Fibroblast of skin of right biceps (primary cell): ENCODE results near the gene TUT4.

Source experiments
- DNase-seq: peaks from one replicate; pipeline ENCODE4 v3.0.0-alpha.2; 2013

Gene TUT4

DNA sequence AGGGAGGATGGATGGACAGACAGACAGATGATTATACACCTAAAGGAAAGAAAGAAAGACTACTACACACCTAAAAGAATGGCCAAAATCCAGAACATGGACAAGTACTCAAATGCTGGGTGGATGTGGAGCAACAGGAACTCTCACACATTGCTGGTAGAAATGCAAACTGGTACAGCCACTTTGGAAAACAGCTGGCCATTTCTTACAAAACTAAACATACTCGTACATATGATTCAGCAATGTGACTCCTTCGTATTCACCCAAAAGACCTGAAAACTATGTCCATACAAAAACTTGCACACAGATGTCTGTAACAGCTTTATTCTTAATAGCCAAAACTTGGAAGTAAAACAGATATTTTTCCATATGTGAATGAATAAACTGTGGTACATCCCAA lies 97.2 kb downstream of the TUT4 start:
- DNase-seq = no peak

DNA sequence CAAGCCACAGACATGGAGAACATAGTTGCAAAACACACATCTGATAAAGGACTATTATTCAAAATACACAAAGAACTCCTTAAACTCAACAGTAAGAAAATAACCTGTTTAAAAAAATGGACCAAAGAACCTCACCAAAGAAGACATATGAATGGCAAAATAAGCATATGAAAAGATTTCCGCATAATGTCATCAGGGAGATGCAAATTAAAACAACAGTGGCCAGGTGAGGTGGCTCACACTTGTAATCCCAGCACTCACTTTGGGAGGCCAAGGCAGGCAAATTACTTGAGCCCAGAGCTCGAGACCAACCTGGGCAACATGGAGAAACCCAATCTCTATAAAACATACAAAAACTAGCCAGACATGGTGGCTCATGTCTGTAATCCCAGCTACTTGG lies 98.1 kb downstream of the TUT4 start:
- no peak for DNase-seq

DNA sequence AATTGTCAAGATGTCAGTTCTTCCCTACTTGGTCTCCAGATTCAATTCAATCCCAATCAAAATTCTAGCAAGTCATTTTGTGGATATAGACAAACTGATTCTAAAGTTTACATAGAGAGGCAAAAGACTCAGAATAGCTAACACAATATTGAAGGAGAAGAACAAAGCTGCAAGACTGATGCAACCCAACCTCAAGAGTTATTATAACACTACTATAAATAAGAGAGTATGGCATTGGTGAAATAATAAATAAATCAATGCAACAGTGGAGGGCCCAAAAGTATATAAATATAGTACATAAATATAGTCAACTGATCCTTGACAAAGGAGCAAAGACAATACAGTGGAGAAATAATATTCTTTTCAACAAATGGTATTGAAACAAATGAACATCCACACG lies 98.8 kb downstream of the TUT4 start:
- no peak for DNase-seq

DNA sequence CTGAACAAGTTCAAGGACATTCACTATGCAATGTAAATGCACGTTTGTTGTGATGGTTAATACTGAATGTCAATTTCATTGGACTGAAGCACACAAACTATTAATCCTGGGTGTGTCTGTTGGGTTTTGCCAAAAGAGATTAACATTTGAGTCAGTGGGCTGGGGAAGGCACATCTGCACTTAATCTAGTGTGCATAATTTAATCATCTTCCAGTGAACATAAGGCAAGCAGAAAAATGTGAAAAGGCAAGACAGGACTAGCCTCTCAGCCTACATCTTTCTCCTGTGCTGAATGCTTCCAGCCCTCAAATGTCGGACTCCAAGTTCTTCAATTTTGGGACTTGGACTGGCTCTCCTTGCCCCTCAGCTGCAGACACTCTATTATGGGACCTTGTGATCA lies 108.4 kb downstream of the TUT4 start:
- no peak for DNase-seq

DNA sequence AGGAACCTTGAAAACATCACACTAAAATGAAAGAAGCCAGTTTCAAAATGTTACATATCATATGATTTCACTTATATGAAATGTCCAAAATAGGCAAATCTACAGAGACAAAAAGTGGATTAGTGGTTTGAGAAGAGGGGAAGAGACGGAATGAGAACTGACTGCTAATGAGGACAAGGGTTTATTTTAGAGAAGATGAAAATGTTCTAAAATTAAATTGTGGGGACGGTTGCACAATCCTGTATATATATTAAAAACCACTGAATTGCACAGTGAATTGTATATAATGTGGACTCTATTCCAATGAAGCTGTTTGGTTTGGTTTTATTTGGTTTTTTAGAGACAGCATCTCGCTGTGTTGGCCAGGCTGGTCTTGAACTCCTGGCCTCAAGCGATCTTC lies 112.9 kb downstream of the TUT4 start:
- DNase-seq = no peak

DNA sequence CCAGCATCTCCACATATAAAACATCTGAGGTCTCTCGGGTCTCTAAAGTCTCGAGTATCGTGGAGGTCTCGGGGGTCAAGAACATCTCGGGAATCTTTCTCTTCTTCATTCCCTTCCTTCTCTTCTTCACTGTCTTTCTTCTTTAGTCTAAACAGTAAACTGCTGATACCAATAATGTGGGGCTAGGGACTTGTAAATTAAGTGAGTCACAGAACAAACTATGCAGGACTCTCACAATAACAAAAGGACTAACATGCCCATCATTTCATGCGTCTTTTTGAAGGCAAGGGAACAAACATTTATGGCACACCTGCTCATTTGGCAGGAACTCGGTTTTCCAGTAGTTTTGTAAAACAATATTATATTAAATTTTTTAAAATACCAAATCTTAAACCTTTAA lies 116.1 kb downstream of the TUT4 start:
- DNase-seq = no peak

DNA sequence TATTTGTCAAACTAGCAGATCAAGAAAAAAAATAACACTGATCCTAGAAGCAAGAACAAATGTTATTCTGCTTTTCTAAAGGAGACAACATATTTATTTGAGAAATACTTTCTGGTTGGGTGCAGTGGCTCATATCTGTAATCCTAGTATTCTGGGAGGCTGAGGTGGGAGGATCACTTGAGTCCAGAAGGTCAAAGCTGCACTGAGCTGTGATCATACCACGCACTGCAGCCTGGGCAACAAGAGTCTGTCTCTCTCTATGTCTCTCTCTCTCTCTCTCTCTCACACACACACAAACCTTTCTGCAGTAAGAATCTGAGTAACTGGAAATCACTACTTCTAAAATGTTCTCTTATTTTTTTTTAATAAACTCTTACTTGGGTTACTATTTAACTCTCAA lies 117.2 kb downstream of the TUT4 start:
- DNase-seq = no peak

DNA sequence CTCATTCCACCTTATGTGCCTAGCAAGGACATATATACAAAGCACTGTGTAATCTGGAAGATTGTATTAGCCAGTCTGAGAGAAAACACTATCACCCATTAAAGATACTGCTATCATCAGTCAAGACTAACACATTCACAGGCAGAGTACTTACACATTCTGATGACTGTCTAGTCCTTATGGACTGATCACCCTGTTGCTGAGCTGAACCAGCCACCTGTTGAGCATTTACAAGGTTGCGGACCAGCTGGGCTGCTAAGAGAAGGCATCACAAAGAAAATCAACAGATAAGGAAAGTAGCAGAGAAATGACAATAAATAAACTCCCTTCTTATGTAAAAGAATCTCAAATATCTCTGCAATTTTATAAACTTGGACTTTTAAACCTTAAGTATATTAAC lies 117.7 kb downstream of the TUT4 start:
- no peak for DNase-seq

DNA sequence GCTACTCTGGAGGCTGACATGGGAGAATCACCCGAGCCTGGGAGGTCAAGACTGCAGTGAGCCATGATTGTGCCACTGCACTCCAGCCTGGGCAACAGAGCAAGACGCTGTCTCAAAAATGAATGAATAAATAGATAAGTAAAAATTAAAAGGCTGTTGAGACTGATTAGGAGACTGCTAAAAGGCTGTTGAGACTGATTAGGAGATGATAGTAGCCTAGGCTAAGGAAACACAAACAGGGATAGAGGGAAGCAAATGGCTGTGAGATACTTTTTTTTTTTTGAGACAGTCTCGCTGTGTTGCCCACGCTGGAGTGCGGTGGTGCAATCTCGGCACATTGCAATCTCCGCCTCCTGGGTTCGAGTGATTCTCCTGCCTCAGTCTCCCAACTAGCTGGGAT lies 120.1 kb downstream of the TUT4 start:
- no peak for DNase-seq

DNA sequence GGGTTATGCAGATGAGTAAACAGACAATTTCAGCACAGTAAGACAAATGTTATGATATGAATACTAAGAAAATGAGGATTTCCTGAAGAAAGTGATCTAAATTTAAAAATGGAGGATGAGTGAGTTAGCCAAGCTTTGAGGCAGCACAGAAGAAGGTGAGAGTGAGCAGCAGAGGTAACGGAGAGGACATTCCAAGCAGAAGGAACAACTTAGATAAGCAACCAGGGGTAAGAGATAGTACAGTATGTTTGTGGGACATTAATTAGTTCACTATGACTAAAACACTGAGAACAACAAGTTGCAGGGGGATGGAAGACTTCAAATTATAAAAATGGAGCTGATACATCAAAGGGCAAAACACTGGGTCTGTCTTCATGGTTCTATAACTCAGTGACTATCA lies 125.7 kb downstream of the TUT4 start:
- DNase-seq = no peak

DNA sequence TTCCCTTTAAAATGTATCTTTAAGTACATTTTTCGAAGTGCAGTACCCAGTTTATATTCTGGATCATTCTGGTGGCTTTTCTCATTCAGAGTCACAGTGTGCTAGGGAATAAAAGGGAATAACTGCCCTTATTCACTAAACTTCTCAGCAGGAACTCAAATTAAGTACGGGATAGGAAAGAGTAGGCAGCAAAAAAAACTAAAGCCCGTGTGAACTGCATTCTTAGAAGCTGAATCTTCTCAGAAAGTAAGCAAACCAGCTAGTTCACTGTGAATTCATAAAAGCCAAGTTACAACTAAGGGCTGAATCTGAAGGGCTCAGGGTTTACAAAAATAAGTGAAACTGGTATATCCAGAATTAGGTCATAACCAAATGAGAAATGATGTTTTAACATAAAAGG lies 126.5 kb downstream of the TUT4 start:
- peak; percentile 11 for DNase-seq

DNA sequence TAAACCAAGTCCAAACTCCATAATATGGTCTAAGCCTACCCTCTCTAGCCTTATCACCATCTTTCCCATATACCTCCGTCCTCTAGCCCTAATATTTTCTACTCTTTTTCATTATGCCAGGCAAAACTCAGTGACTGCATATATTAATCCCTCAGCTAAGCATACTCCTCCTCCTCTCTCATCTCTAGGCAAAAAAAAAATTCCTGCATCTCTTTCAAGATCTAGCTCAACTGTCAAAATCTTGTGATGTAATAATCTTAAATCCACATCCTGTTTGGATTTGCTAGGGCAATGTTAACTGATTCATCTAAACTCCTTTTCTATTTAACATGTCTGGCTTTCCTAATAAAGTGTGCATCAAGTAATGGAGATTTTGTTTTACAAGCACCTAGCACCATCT lies 128.1 kb downstream of the TUT4 start:
- DNase-seq = peak; percentile 12

DNA sequence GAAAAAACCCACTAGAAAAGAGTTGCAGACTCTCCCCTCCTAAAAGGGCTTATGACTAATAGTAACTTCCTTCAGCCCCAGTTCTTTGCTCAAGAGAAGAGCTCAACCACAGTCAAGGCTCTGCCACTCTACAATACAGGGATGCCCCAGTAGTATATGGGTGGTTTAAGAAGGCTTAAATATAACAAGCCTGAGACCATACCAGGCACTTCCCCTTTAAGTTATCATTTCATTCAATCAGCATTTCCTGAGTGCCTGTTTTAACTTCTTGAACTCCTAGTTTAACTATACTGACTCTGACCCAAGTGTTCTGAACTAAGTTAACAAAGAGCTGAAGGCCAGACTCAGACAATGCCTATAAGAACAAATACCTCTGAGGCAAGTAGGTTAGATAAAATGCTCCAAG lies 128.7 kb downstream of the TUT4 start:
- no peak for DNase-seq

DNA sequence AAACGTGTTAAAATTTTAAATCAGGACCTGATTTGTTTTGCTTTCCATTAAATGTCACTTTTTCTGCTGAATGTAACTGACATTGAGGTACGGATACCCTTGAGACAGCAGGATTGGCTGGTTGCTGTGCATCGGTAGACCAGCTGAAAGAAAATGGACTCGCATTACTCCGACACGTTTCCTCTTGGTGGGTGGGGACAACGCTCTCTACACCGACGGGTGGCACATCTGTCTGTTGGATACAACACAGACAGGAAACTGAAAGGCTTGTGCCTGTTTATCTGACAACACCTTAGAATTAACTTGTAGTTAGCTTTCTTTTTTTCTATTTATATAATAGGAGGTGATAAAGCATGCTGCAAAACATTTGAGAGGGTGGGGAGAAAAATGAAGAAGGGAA lies 129.1 kb downstream of the TUT4 start:
- DNase-seq = no peak

DNA sequence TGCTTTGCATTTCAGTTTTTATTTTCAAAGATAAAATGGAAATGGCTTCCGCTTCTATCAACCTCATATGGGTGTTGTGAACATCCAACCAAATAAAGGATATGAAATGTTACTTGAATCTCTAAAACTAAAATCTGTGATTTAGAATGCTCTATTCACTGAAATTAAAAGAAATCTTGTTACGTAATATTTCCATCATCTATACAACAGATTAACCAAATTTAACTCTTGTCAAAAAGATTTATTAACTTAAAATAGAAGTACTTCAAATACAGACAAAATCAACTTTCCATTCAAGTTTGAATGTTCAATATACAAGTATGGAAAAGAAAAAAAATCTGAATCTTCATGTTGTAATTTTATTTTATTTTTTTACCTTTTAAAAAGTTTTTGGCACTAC lies 129.8 kb downstream of the TUT4 start:
- no peak for DNase-seq

DNA sequence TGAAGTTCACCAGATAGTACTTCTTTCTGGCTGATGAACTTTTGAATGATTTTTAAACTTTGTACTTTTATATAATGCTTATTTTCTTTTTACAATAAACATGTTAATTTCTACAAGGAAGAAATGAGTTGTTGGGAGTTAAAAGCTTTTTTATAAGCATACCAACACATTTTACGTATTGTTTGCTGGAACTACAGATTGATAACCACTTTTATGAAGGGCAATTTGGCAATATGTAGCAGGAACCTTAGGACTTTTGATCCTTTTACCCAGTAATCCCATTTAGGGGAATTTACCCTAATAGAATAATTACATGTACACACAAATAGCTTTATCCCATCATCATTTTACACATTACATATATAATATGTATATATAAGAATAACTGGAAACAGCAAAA lies 132.2 kb downstream of the TUT4 start:
- DNase-seq = no peak

DNA sequence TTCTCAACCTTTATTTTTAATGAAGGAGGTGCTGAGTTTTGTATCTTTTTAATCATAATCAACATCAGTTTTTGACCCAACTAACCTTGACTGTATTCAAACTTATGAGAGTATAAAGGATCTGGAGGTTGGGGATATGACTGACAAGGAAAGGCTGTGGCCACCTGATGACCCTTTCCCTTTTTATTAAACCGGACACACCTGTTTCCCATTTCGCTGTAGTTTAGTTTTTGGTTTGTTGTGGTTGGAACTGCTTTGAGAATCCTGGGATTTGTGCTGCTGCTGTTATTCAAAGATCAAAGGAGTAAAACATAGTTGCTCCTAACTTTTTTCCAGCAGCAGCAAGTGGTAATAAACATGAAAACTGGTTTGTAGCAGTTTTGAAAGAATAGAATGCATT lies 136.1 kb downstream of the TUT4 start:
- no peak for DNase-seq

DNA sequence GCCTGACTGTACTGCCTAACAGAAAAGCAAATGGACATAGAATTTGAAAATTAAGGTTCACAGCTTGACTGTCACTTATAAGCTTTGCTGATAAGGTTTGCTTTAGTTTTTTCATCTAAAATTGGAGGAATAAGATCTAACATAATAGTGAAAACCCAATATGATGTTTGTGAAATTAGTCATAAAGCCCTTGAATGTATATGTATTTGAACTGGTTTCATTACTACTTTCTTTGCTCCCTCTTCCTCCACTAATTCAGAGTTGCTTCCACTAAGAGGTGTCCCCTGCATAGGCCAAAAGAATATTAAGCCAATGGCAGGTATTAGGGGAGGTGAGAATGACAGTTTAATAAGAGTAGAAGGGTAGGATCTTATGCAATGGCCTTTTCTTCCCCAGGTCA lies 137.9 kb downstream of the TUT4 start:
- no peak for DNase-seq

DNA sequence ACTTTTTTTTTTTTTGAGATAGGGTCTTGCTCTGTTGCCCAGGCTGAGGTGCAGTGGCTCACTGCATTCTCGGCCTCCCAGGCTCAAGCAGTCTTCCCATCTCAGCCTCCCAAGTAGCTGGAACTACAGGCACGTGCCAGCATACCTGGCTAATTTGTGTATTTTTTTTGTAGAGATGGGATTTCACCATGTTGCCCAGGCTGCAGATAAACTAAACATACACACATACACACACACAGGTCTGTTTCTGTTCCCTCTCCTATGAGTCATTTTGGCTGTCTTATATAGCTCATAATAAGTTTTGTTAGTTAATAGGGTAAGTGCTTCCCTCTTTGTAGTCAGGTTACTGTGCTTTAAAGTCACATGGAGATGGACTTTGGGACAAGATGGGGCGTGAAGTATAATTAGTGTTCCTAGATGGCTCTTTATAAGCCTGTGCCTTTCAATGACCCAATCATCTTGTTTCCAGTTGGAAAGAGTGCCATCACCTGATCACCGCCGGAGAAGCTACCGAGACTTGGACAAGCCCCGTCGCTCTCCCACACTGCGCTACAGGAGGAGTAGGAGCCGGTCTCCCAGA lies 139.4 kb downstream of the TUT4 start:
- no peak for DNase-seq

DNA sequence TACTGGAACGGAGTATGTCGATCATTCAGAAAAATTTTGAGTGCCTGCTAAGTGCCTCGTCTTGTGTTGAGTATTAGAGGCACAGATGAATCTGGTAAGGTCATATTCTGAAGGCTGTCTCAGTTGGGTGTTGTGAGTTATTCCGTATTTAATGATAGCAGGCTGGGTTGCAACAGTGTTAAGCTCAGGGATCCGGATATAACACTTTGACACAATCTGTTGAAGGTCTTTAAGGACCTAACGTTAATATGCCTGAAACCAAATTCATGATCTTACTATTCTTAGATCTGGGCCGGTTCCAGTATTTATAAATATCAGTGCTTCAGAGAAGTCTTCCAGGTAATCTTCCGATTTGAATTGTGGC lies 147.9 kb downstream of the TUT4 start:
- no peak for DNase-seq

DNA sequence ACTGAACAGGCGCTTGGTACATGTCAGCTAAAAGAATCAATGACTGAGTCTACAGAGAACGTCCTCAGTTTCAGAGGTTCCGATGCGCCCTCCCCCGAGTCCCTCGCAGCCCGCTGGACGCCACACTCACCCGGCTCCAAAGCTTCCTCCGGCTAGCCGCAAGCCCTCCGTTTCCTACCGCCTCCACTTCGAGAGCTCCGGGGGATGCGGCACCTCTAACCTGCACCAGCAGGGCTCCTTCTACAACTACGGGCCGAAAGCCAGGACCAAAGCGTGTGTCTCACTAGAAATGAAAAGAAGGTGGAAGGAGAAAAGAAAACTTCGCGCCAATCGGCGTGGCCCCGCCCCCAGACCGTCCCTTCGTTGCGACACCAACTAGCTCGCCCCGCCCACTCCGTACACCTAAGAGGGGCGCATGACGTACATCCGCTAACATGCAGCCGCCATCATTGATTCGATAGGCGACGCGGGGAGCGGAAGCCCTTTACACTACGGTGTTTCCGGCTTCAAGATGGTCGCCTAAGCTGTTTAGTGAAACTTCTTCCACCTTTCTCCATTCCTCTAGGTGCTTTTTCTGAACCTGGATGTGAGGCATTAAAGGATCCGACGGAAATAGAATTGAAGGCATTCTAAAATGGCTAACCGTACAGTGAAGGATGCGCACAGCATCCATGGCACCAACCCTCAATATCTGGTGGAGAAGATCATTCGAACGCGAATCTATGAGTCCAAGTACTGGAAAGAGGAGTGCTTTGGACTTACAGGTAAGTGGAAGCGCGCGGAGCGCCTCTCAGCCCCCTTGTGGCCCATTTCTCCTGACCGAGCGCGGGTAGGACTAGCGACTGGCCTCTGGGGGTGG lies 148.5 kb downstream of the TUT4 start, which contains the start of the genes ORC1 and PRPF38A:
ORC1 (minus strand) TSS at position 308 of the 859 bp plus-strand sequence. CDS start 2,200 bp downstream, outside the sequence.
PRPF38A (plus strand) TSS at position 487 of the 859 bp plus-strand sequence; CDS start at position 635, 148 bp downstream.
- peak; percentile 97 for DNase-seq

DNA sequence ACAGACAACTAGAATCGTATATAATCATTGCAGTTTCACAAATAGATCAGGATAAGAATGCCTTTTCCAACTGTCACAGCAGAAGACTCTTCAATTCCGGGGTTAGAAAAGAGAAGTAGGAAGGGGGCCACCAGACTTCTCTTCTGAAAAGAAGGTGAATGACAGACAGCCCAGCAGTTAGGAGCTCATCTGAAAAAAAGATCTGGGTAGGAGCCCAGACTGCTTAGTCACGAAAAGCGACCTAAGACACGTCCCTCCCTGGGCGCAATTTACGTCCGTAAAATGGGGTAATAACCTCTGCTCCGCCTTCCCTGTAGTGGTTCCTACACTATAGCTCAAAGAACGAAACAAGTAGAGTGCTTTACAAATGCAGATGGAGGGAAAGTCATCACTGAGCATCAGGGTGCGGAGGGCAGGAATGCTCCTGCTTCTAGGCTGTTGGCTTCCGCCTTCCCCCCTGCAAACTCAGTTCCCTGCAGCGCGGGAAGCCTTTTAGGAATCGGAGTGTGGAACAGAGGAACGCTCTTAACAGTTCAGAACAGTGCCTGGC lies 149.3 kb downstream of the TUT4 start:
- peak; percentile 82 for DNase-seq

DNA sequence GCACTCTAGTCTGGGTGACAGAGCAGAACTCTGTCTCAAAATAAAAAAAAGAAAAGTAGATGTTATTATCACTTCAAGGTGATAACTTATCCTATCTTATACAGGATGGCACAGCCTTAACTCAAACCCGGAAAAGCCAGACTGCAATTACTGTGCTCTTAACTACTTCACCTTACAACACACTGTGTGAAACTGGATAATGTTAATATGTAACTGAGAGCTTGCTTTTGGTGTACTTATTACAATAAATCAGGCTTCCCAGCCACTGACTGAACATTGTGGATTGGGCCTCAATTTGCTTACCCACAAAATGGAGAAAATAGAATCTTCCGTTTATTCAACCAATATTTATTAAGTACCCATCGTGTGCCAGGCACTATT lies 150.0 kb downstream of the TUT4 start:
- DNase-seq = no peak

DNA sequence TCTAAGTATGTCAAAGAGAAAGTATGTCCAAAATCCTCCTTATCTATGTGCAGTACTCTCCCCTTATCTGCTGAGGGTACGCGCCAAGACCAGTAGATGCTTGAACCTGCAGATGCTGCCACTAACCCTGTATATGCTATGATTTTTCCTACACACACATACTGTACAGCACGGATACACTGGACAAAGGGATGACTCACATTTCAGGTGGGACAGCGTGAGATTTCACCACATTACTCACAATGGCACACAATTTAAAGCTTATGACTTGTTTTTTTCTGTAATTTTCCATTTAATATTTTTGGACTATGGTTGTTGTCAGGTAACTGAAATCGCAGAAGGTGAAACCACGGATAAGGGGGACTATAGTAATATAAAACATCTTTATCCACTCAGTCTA lies 152.8 kb downstream of the TUT4 start:
- no peak for DNase-seq
